ENCODE results near the gene RGS7BP. TPM values are rescaled to one million over a fixed set of nuclear protein-coding genes. Genes with fewer than 3 reads are reported as not detected.

The RGS7BP gene
- total and polyA plus RNA-seq, 2 experiments from 2014 or later: 0.75 to 0.77 TPM

DNA sequence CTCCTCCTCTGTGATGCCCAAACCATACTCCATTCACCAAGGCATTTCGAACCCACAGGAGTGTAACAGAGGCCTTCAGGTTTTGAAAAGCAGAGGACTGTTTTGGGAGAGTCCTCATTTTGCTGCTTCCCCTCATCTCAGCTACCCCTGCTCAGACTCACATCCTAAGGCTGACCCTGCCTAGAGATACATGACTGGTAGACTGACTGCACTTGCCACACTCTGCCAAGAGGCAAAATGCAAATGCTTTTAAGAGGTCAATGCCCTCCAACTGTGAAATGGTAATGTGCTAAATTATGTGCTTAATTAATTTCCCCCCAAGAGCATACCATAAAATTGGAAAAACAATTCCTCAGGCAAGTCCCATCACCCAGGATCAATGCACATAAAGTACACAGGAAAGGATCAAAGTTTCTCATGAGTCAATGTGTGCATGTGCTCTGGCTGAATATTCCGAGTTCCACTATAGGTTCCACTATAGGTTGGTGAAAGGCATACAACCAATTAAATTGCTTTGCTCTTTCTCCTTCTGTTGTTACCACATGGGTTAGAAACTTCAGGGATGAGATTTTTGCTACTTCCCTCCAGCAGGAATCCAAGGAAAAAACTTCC, 87.0 kb downstream of the RGS7BP start:
- no peak overlapping the region for H2AFZ ChIP-seq
- H3K36me3 ChIP-seq (replicated peaks; ENCODE audit: insufficient read depth, low read depth): no peaks in the 10 kb centered on the region
- H3K79me2 ChIP-seq: no peaks in the 10 kb centered on the region
- no peaks in the 10 kb centered on the region for H3K27me3 ChIP-seq
- 61% methylated on average over 2 of the region's 2 CpGs for WGBS (ENCODE audit: low lambda C conversion rate, missing lambda C conversion rate)
- no peak for TF ChIP-seq EZH2 (IDR thresholded peaks at IDR 0.05; ENCODE audit: borderline replicate concordance)
- no peak for TF ChIP-seq CTCF (IDR thresholded peaks at IDR 0.05; ENCODE audit: poor library complexity)
- no peak for TF ChIP-seq EZH2phosphoT487 (IDR thresholded peaks at IDR 0.05; ENCODE audit: low read depth, severe bottlenecking, unreplicated experiment)
- H3K9me2 ChIP-seq (replicated peaks; ENCODE audit: insufficient read depth): no peaks in the 10 kb centered on the region
- no peak for DNase-seq (ENCODE audit: low spot score)
- no peaks in the 10 kb centered on the region for H3K4me1 ChIP-seq (ENCODE audit: insufficient read depth)
- no peak overlapping the region for H3K27ac ChIP-seq
- no peak overlapping the region for H3K4me3 ChIP-seq
- H3K4me2 ChIP-seq: no peak overlapping the region
- H4K20me1 ChIP-seq (ENCODE audit: insufficient read depth, poor library complexity, severe bottlenecking): no peaks in the 10 kb centered on the region
- H3K9me3 ChIP-seq (ENCODE audit: low read depth): no peaks in the 10 kb centered on the region

DNA sequence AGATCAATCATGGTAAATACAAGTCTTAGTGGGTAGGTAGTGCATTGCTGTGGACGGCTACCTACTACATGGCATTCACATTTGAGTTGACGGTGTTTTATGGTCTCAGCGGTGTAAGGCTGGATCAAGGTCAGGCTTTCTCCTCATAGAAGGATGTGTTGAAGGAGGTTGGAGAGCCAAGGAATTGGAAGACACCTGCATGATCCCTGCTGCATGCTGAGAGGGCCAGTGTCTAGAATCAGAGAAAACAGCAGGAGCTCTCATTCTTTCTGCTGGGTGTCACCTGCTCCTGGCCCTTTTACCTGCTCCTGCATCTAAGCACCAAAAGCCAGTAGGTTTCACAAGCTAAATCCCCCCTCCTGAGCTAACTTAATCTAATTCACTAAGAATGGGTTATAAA, 88.2 kb downstream of the RGS7BP start:
- H3K4me2 ChIP-seq: no peak overlapping the region
- 92% methylated on average over 3 of the region's 3 CpGs for WGBS (ENCODE audit: low lambda C conversion rate, missing lambda C conversion rate)
- no peaks in the 10 kb centered on the region for H3K9me3 ChIP-seq (ENCODE audit: low read depth)
- no peaks in the 10 kb centered on the region for H3K9me2 ChIP-seq (replicated peaks; ENCODE audit: insufficient read depth)
- H3K79me2 ChIP-seq: no peaks in the 10 kb centered on the region
- H3K36me3 ChIP-seq (replicated peaks; ENCODE audit: insufficient read depth, low read depth): no peaks in the 10 kb centered on the region
- no peak for DNase-seq (ENCODE audit: low spot score)
- no peak overlapping the region for H3K4me3 ChIP-seq
- H3K27ac ChIP-seq: no peak overlapping the region
- no peak overlapping the region for H2AFZ ChIP-seq
- H3K27me3 ChIP-seq: no peaks in the 10 kb centered on the region
- no peaks in the 10 kb centered on the region for H3K4me1 ChIP-seq (ENCODE audit: insufficient read depth)
- TF ChIP-seq EZH2phosphoT487 (IDR thresholded peaks at IDR 0.05; ENCODE audit: low read depth, severe bottlenecking, unreplicated experiment): no peak
- TF ChIP-seq CTCF (IDR thresholded peaks at IDR 0.05; ENCODE audit: poor library complexity): no peak
- no peak for TF ChIP-seq EZH2 (IDR thresholded peaks at IDR 0.05; ENCODE audit: borderline replicate concordance)
- no peaks in the 10 kb centered on the region for H4K20me1 ChIP-seq (ENCODE audit: insufficient read depth, poor library complexity, severe bottlenecking)

- Histone ChIP-seq H4K20me1 (ENCODE audit: insufficient read depth, poor library complexity, severe bottlenecking) (no peaks in the 10 kb centered on the region), H3K9me3 (ENCODE audit: low read depth) (no peaks in the 10 kb centered on the region), H3K4me1 (ENCODE audit: insufficient read depth) (no peaks in the 10 kb centered on the region), H3K27me3 (no peaks in the 10 kb centered on the region), H3K9me2 (replicated peaks; ENCODE audit: insufficient read depth) (no peaks in the 10 kb centered on the region), H3K79me2 (no peaks in the 10 kb centered on the region), H3K4me2 (no peak overlapping the region), H3K36me3 (replicated peaks; ENCODE audit: insufficient read depth, low read depth) (no peaks in the 10 kb centered on the region), H3K27ac (no peak overlapping the region), H2AFZ (no peak overlapping the region), H3K4me3 (no peak overlapping the region)
- DNase-seq (ENCODE audit: low spot score): no peak
- TF ChIP-seq EZH2phosphoT487 (IDR thresholded peaks at IDR 0.05; ENCODE audit: low read depth, severe bottlenecking, unreplicated experiment) (no peak), CTCF (IDR thresholded peaks at IDR 0.05; ENCODE audit: poor library complexity) (no peak), EZH2 (IDR thresholded peaks at IDR 0.05; ENCODE audit: borderline replicate concordance) (no peak)
- 81% methylated on average over 4 of the region's 4 CpGs for WGBS (ENCODE audit: low lambda C conversion rate, missing lambda C conversion rate)
Observed at GRCh38 chr5:64594601-64595000, 88.8 kb downstream of the RGS7BP start.
